ENCODE data around the gene OASL.

DNA sequence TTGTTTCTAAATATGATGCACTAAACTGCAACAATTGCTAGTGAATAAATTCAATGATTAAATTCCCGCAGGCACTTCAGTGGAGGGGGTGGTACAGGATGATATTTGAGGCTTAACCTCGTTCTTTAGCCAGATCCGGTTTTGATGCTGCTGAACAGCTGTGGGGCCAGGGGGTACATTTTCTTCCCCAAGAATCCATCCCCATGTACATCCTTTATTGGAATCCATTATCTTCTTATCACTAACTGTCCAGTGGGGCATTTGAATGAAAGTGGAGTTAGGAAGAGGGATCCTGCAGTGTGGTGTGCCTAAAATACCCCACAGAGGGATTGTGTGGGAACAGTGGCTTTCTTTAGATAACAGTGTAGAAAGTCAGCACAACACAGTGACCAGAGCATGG is 45.2 kb upstream of the OASL start:
- TF ChIP-seq, protein P1, sequence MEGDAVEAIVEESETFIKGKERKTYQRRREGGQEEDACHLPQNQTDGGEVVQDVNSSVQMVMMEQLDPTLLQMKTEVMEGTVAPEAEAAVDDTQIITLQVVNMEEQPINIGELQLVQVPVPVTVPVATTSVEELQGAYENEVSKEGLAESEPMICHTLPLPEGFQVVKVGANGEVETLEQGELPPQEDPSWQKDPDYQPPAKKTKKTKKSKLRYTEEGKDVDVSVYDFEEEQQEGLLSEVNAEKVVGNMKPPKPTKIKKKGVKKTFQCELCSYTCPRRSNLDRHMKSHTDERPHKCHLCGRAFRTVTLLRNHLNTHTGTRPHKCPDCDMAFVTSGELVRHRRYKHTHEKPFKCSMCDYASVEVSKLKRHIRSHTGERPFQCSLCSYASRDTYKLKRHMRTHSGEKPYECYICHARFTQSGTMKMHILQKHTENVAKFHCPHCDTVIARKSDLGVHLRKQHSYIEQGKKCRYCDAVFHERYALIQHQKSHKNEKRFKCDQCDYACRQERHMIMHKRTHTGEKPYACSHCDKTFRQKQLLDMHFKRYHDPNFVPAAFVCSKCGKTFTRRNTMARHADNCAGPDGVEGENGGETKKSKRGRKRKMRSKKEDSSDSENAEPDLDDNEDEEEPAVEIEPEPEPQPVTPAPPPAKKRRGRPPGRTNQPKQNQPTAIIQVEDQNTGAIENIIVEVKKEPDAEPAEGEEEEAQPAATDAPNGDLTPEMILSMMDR (IDR thresholded peaks at IDR 0.05), result no peak
- no peak for TF ChIP-seq POLR2A (IDR thresholded peaks at IDR 0.05)
- no peak for TF ChIP-seq POLR2AphosphoS5 (IDR thresholded peaks at IDR 0.05; ENCODE audit: insufficient read depth in 1 of 2, low read depth in 1 of 2)
